Renal cortex interstitium (tissue), 11 donors: Measurements from ENCODE around the gene CXCR1. TPM values are rescaled to one million over a fixed set of nuclear protein-coding genes. Genes with fewer than 3 reads are reported as not detected.
"Not testable (repeated sequence)": the region's sequence is repeated elsewhere in the genome, so short reads cannot be mapped to it uniquely, and the experiment has no call there.

Source experiments
- DNase-seq, 11 donors: peaks; one replicate each; pipeline ENCODE4 v3.0.0-alpha.2; 2013; ENCODE audit warnings: low read depth in 9 of 11, low spot score in 4 of 11; ENCODE audit errors: extremely low read depth in 1 of 11
- polyA plus RNA-seq, 3 donors: library from polyadenylated mRNA; unstranded; fragments of 120-200 nt; gene quantifications; one replicate each; pipeline ENCODE4 v1.2.1, GENCODE V29; 2013; ENCODE audit not compliant: insufficient read length in 3 of 3

Gene CXCR1
- polyA plus RNA-seq, 3 donors, result 0.06 to 0.16 TPM; not detected in 1

DNA sequence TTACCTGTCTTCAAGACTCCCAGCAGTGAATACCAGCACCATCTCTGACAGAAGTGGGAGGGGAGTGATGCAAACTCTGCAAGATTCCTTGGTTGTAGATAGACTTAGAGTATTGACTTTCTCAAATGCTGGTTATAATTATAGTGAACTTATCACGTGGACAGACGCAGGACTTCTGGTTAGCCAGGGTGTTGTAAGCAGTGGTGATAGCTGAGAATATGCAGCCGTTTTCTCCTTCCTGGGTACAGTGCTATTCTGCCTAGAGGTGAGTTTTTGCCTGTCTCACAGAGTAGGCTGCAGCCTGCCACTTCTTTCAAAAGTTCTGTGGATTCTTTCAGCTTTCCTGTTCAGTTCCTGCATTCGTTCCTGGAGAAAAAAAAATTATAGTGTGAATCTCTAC lies 41.7 kb downstream of the CXCR1 start:
- DNase-seq, result no peak

DNA sequence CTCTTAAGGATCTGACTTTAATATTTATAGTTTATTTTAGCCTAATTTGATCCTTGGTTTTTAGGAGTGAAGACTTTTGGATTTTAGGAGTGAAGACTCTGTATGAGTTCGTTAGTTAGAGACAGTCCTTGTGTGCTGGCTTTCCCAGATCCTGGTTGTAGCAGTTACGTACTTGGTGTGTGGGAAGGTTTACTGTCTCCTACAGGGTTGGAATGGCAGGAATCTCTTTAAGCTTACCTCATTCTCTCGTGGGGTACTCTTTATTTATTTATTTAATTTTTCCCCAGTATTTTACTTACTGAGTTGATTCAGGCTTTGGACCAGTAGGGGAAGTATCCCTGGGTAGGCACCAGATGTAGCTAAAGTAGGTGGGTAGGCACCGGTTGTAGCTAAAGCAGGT lies 42.8 kb downstream of the CXCR1 start:
- no peak for DNase-seq

DNA sequence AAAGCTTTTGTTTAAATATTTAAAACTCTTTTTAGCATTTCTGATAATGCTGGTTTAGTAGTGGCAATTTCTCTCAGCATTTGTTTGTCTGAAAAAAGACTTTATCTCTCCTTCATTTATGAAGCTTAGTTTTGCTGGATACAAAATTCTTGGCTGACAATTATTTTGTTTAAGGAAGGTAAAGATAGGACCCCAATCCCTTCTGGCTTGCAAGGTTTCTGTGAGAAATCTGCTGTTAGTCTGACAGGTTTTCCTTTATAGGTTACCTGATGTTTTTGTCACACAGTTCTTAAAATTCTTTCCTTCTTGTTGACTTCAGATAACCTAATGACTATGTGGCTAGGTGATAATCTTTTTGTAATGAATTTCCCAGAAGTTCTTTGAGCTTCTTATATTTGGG lies 44.5 kb downstream of the CXCR1 start:
- not testable (repeated sequence) for DNase-seq

DNA sequence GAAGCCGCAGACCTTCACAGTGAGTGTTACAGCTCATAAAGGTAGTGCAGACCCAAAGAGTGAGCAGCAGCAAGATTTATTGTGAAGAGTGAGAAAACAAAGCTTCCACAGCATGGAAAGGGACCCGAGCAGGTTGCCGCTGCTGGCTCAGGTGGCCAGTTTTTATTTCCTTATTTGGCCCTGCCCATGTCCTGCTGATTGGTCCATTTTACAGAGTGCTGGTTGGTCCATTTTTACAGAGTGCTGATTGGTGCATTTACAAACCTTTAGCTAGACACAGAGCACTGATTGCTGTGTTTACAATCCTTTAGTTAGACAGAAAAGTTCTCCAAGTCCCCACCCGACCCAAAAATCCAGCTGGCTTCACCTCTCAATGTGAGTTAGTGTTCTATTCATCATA lies 45.0 kb downstream of the CXCR1 start:
- not testable (repeated sequence) for DNase-seq

Other genes with a start within 250 kb of the CXCR1 start
- gene TNS1, start 164.0 kb downstream of the CXCR1 start, polyA plus RNA-seq, result 10 to 100 TPM; 60.6 to 72.4 (median 62.7) TPM
- under 1 TPM; 0.09 to 0.41 (median 0.23) TPM for gene RUFY4, start 97.7 kb downstream of the CXCR1 start, polyA plus RNA-seq
- under 1 TPM; 0.11 to 0.58 (median 0.17) TPM for gene CXCR2, start 40.9 kb downstream of the CXCR1 start, polyA plus RNA-seq
- 100 to 1,000 TPM; 228 to 253 (median 236) TPM for gene ARPC2, start 50.2 kb upstream of the CXCR1 start, polyA plus RNA-seq
- gene GPBAR1, start 94.1 kb upstream of the CXCR1 start, polyA plus RNA-seq, result 1 to 10 TPM; 1.2 to 2.0 (median 2.0) TPM
- 100 to 1,000 TPM; 115 to 132 (median 117) TPM for gene AAMP, start 103.2 kb upstream of the CXCR1 start, polyA plus RNA-seq
- gene PNKD, start 103.6 kb upstream of the CXCR1 start, polyA plus RNA-seq, result 100 to 1,000 TPM in 2 of 3 donors, 10 to 100 TPM in 1; 87.3 to 104 (median 103) TPM
- 10 to 100 TPM; 80.7 to 94.1 (median 87.4) TPM for gene TMBIM1, start 125.5 kb upstream of the CXCR1 start, polyA plus RNA-seq
- 1 to 10 TPM; 4.5 to 8.0 (median 4.9) TPM for gene CATIP, start 189.9 kb upstream of the CXCR1 start, polyA plus RNA-seq
- gene SLC11A1, start 215.3 kb upstream of the CXCR1 start, polyA plus RNA-seq, result 1 to 10 TPM in 2 of 3 donors, under 1 TPM in 1; 0.99 to 2.2 (median 1.6) TPM
- 100 to 1,000 TPM; 122 to 161 (median 157) TPM for gene CTDSP1, start 232.9 kb upstream of the CXCR1 start, polyA plus RNA-seq